Right atrium auricular region (tissue), 2 donors: ENCODE data around the gene CFAP52. TPM values are rescaled to one million over a fixed set of nuclear protein-coding genes. Genes with fewer than 3 reads are reported as not detected.
"Not testable (repeated sequence)": the region's sequence is repeated elsewhere in the genome, so short reads cannot be mapped to it uniquely, and the experiment has no call there.

Experiments used
- DNase-seq: peaks from one replicate; pipeline ENCODE4 v3.0.0-alpha.2; 2019; ENCODE audit warnings: low spot score
- H3K27ac ChIP-seq, 2 donors: fragments of 200-600 bp; sonication (generic); 1 replicate in 1 of 2; 2 replicates in 1 of 2; pipeline ENCODE4 v1.5.1; 2016 to 2019
- H3K27me3 ChIP-seq, 2 donors: fragments of 200-600 bp; sonication (generic); one replicate each; pipeline versions ENCODE4 v1.5.1 to v1.6.0; 2017 to 2019
- H3K36me3 ChIP-seq: fragments of 200-600 bp; sonication (generic); one replicate; pipeline ENCODE4 v1.5.1; 2016
- H3K4me1 ChIP-seq, 2 donors: fragments of 200-600 bp; sonication (generic); one replicate each; pipeline versions ENCODE4 v1.5.1 to v1.6.0; 2017 to 2019
- H3K4me3 ChIP-seq, 2 donors: fragments of 200-600 bp; sonication (generic); 1 replicate in 1 of 2; 2 replicates in 1 of 2; pipeline ENCODE4 v1.5.1; 2017 to 2019; ENCODE audit warnings: mild to moderate bottlenecking in 1 of 2, moderate library complexity in 1 of 2
- H3K9me3 ChIP-seq, 2 donors: fragments of 200-600 bp; sonication (generic); one replicate each; pipeline ENCODE4 v1.5.1; 2019
- CTCF ChIP-seq, 2 donors: fragments of 200-600 bp; sonication (generic); IDR thresholded peaks; one replicate each; pipeline ENCODE4 v1.5.1; 2019; ENCODE audit warnings: antibody characterized with exemption in 2 of 2
- total RNA-seq, 2 donors: library from RNA; depleted of rRNA; stranded (reverse); fragments of >200 nt; gene quantifications; one replicate each; pipeline ENCODE4 v1.1.0, GENCODE V29; 2016

Gene CFAP52
- total RNA-seq, 2 donors from 2014 or later, result 1.1 TPM; not detected in 1

GRCh38 chr17:9598661-9599060, 22.2 kb downstream of the CFAP52 start:
- Histone ChIP-seq H3K27me3 (no peaks in the 10 kb centered on the region), H3K9me3 (no peaks in the 10 kb centered on the region), H3K27ac (no peak overlapping the region), H3K4me3 (no peak overlapping the region), H3K36me3 (no peaks in the 10 kb centered on the region), H3K4me1 (no peaks in the 10 kb centered on the region)
- TF ChIP-seq CTCF (IDR thresholded peaks at IDR 0.05), result no peak
- DNase-seq, result no peak

GRCh38 chr17:9604583-9604982, 28.1 kb downstream of the CFAP52 start:
- not testable (repeated sequence) for H3K9me3 ChIP-seq, H3K4me1 ChIP-seq, H3K4me3 ChIP-seq, H3K27ac ChIP-seq, H3K36me3 ChIP-seq, DNase-seq, H3K27me3 ChIP-seq

DNA sequence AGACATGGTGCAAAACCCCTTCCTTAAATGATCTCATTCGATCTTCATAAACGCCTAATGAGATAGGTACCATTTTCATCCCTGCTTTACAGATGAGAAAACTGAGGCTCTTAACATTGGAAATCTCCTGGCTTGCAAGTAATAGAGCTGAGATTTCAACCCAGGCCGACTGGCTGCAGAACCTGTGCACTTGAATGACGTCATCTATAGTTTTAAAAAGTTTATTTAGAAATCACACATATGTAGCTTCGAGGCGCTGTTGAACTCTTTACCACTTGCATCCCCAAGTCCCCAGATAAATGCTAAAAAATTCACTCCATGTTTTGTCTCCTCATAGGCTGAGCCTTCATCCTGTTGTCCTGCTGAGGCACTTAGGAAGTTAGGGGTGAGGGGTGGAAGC, 30.0 kb downstream of the CFAP52 start:
- Histone ChIP-seq H3K27me3 (no peaks in the 10 kb centered on the region), H3K27ac (no peak overlapping the region), H3K4me3 (no peak overlapping the region), H3K36me3 (no peaks in the 10 kb centered on the region), H3K9me3 (no peaks in the 10 kb centered on the region), H3K4me1 (no peaks in the 10 kb centered on the region)
- no peak for DNase-seq
- TF ChIP-seq CTCF (IDR thresholded peaks at IDR 0.05), result no peak

- not testable (repeated sequence) for H3K36me3 ChIP-seq, H3K9me3 ChIP-seq, DNase-seq, H3K27me3 ChIP-seq, H3K27ac ChIP-seq, H3K4me3 ChIP-seq, H3K4me1 ChIP-seq
Measured at GRCh38 chr17:9607058-9607457, 30.6 kb downstream of the CFAP52 start.

DNA sequence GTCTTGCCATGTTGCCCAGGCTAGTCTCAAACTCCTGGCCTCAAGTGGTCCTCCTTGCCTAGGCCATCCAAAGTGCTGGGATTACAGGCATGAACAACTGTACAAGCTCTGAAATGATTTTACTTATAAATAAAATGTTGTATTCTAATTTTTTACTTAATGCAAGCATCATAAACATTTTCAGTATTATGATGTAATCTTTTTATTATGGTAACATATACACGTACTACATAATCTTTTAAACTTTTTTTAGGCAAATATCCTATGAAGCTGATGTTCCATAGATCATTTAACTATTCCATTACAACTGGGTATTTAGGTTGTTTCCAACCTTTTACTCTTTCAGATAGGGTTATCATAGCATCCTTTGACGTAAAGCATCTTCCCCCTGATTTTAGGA, 35.1 kb downstream of the CFAP52 start:
- H3K36me3 ChIP-seq, result no peaks in the 10 kb centered on the region
- no peak for DNase-seq
- H3K27me3 ChIP-seq, result no peaks in the 10 kb centered on the region
- H3K4me3 ChIP-seq, result no peak overlapping the region
- TF ChIP-seq CTCF (IDR thresholded peaks at IDR 0.05), result no peak
- H3K9me3 ChIP-seq, result peaks cover 0 to 5% of the 10 kb centered on the region in 2 donors
- no peak overlapping the region for H3K27ac ChIP-seq
- no peaks in the 10 kb centered on the region for H3K4me1 ChIP-seq

GRCh38 chr17:9612006-9612405, 35.6 kb downstream of the CFAP52 start:
- Histone ChIP-seq H3K27me3 (no peaks in the 10 kb centered on the region), H3K4me1 (no peaks in the 10 kb centered on the region), H3K36me3 (no peaks in the 10 kb centered on the region), H3K9me3 (peaks cover 0 to 5% of the 10 kb centered on the region in 2 donors), H3K27ac (no peak overlapping the region), H3K4me3 (no peak overlapping the region)
- no peak for TF ChIP-seq CTCF (IDR thresholded peaks at IDR 0.05)
- no peak for DNase-seq

DNA sequence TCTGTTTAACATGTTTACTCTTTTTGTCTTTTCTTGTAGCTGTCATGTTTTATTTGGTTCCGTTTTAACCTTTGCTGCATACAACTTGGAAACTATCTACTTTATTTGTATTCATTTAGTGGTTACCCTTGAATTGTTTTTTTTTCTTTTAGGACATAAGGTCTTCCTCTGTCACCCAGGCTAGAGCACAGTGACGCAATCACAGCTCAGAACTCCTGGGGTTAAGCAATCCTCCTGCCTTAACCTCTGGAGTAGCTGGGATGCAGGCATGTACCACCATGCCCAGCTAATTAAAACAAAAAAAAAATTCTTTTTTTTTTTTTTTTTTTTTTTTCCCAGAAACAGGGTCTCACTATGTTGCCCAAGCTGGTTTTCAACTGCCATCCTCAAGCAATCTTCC, 39.0 kb downstream of the CFAP52 start:
- TF ChIP-seq CTCF (IDR thresholded peaks at IDR 0.05), result no peak

More for the DNA sequence above, 39.0 kb downstream of the CFAP52 start:
- Histone ChIP-seq H3K27ac (no peak overlapping the region), H3K9me3 (peaks cover 0 to 5% of the 10 kb centered on the region in 2 donors), H3K27me3 (no peaks in the 10 kb centered on the region), H3K4me1 (no peaks in the 10 kb centered on the region), H3K4me3 (no peak overlapping the region), H3K36me3 (no peaks in the 10 kb centered on the region)
- DNase-seq, result no peak
